Sigmoid colon (tissue), 7 donors: ENCODE data around the gene GAL3ST1. TPM values are rescaled to one million over a fixed set of nuclear protein-coding genes. Genes with fewer than 3 reads are reported as not detected.
"Not testable (repeated sequence)": the region's sequence is repeated elsewhere in the genome, so short reads cannot be mapped to it uniquely, and the experiment has no call there.

Source experiments
- DNase-seq: peaks from one replicate; pipeline ENCODE4 v3.0.0-alpha.2; 2019
- H3K27ac ChIP-seq, 4 donors: fragments of 200-600 bp; sonication (generic); one replicate each; pipeline ENCODE4 v1.5.1; 2016 to 2019; ENCODE audit warnings: mild to moderate bottlenecking in 1 of 4
- H3K27me3 ChIP-seq, 3 donors: fragments of 200-600 bp; sonication (generic); one replicate each; pipeline ENCODE4 v1.5.1; 2019; ENCODE audit warnings: mild to moderate bottlenecking in 1 of 3
- H3K36me3 ChIP-seq, 4 donors: fragments of 200-600 bp; sonication (generic); one replicate each; pipeline ENCODE4 v1.5.1; 2016 to 2019
- H3K4me1 ChIP-seq, 4 donors: fragments of 200-600 bp; sonication (generic); one replicate each; pipeline ENCODE4 v1.5.1; 2017 to 2019
- H3K4me3 ChIP-seq, 4 donors: fragments of 200-600 bp; sonication (generic); one replicate each; pipeline ENCODE4 v1.5.1; 2017 to 2019; ENCODE audit warnings: mild to moderate bottlenecking in 2 of 4, moderate library complexity in 1 of 4
- H3K9me3 ChIP-seq, 4 donors: fragments of 200-600 bp in 3 of 4; sonication (generic) in 3 of 4; one replicate each; pipeline versions ENCODE4 v1.5.1 to v1.6.1; 2013 to 2019
- CTCF ChIP-seq, 4 experiments: fragments of 450-650 bp in 3 of 4; fragments of 200-600 bp in 1 of 4; IDR thresholded peaks; one replicate each; pipeline ENCODE4 v1.5.1; 2016 to 2019; ENCODE audit warnings: antibody characterized with exemption in 4 of 4, mild to moderate bottlenecking in 3 of 4, moderate library complexity in 2 of 4
- EP300 ChIP-seq, 4 donors: sonication (generic); formaldehyde crosslinking; IDR thresholded peaks; one replicate each; pipeline ENCODE4 v1.6.1; 2017; ENCODE audit warnings: antibody characterized with exemption in 4 of 4
- POLR2A ChIP-seq, 2 donors: fragments of 450-650 bp; IDR thresholded peaks; one replicate each; pipeline ENCODE4 v1.6.1; 2016; ENCODE audit warnings: antibody characterized with exemption in 2 of 2, mild to moderate bottlenecking in 2 of 2, moderate library complexity in 2 of 2
- POLR2AphosphoS5 ChIP-seq, 4 donors: sonication (generic); formaldehyde crosslinking; IDR thresholded peaks; one replicate each; pipeline ENCODE4 v1.6.1; 2017; ENCODE audit warnings: antibody characterized with exemption in 4 of 4
- WGBS, 2 donors: extraction: QIAGEN DNeasy Blood & Tissue Kit; methylation state at CpG; one replicate each; pipeline ENCODE4 v1.1.7; 2013; 5-methylcytosine and 5-hydroxymethylcytosine counted together
- intact Hi-C: fragments of 100-400 bp; cut with DNase I; formaldehyde crosslinking; loops from one replicate; pipeline ENCODE4 v1.15.1; 2023
- polyA plus RNA-seq, 3 donors: library from polyadenylated mRNA; stranded (reverse); fragments of 200-250 nt; gene quantifications; one replicate each; pipeline ENCODE4 v1.2.3, GENCODE V29; 2013
- total RNA-seq, 4 donors: library from RNA; depleted of rRNA; stranded (reverse); fragments of >200 nt; gene quantifications; one replicate each; pipeline ENCODE4 v1.1.0, GENCODE V29; 2016
- donor health status: healthy with polysubstance abuse.
- donor health status: Bipolar disorder and iron deficiency.
- donor health status: healthy.

The GAL3ST1 gene
- total and polyA plus RNA-seq, 7 donors = 0.68 to 10.2 (median 2.8) TPM

- intact Hi-C loops = no loop called here
- no peak for DNase-seq
- 95 to 96% methylated on average over 73 of the region's 73 CpGs for WGBS, 2 donors
- Histone ChIP-seq H3K4me3 (no peak overlapping the region), H3K27me3 (no peaks in the 10 kb centered on the region), H3K27ac (no peak overlapping the region), H3K36me3 (peaks cover 0 to 4% (median 0%) of the 10 kb centered on the region in 4 donors), H3K9me3 (no peaks in the 10 kb centered on the region), H3K4me1 (no peaks in the 10 kb centered on the region)
- TF ChIP-seq EP300 (IDR thresholded peaks at IDR 0.05) (no peak), CTCF (IDR thresholded peaks at IDR 0.05) (no peak), POLR2A (IDR thresholded peaks at IDR 0.05) (no peak)
Measured at GRCh38 chr22:30555282-30556210, 18.9 kb downstream of the GAL3ST1 start.

- DNase-seq = no peak
- no peak overlapping the region for H3K4me3 ChIP-seq
- H3K9me3 ChIP-seq = no peaks in the 10 kb centered on the region
- H3K36me3 ChIP-seq = peaks cover 0 to 4% (median 0%) of the 10 kb centered on the region in 4 donors
- 82 to 83% methylated on average over 7 of the region's 7 CpGs for WGBS, 2 donors
- H3K4me1 ChIP-seq = no peaks in the 10 kb centered on the region
- TF ChIP-seq POLR2AphosphoS5 (IDR thresholded peaks at IDR 0.05) = no peak
- no peaks in the 10 kb centered on the region for H3K27me3 ChIP-seq
- H3K27ac ChIP-seq = no peak overlapping the region
- intact Hi-C loops = no loop called here
Measured at GRCh38 chr22:30553971-30554370, 20.5 kb downstream of the GAL3ST1 start.

GRCh38 chr22:30552719-30553118, 21.7 kb downstream of the GAL3ST1 start:
- WGBS, 2 donors = 44 to 54% methylated on average over 1 of the region's 1 CpG
- no peak overlapping the region for H3K4me3 ChIP-seq
- DNase-seq = no peak
- TF ChIP-seq POLR2AphosphoS5 (IDR thresholded peaks at IDR 0.05) = no peak
- TF ChIP-seq EP300 (IDR thresholded peaks at IDR 0.05) = no peak
- TF ChIP-seq POLR2A (IDR thresholded peaks at IDR 0.05) = no peak
- no peak for TF ChIP-seq CTCF (IDR thresholded peaks at IDR 0.05)
- H3K27ac ChIP-seq = no peak overlapping the region
- no peaks in the 10 kb centered on the region for H3K4me1 ChIP-seq
- H3K36me3 ChIP-seq = peaks cover 0 to 4% (median 0%) of the 10 kb centered on the region in 4 donors
- intact Hi-C loops = no loop called here
- no peaks in the 10 kb centered on the region for H3K9me3 ChIP-seq
- no peaks in the 10 kb centered on the region for H3K27me3 ChIP-seq

GRCh38 chr22:30551813-30552212, 22.7 kb downstream of the GAL3ST1 start:
- H3K4me1 ChIP-seq, H3K4me3 ChIP-seq, intact Hi-C loops, DNase-seq, H3K27me3 ChIP-seq, H3K27ac ChIP-seq, H3K9me3 ChIP-seq, H3K36me3 ChIP-seq: not testable (repeated sequence)
- WGBS, 2 donors = 86 to 92% methylated on average over 3 of the region's 3 CpGs

- Histone ChIP-seq H3K36me3 (no peaks in the 10 kb centered on the region), H3K4me3 (no peak overlapping the region), H3K4me1 (peaks cover 0 to 7% (median 5%) of the 10 kb centered on the region in 4 donors), H3K9me3 (no peaks in the 10 kb centered on the region), H3K27me3 (peaks cover 0 to 36% (median 20%) of the 10 kb centered on the region in 3 donors), H3K27ac (no peak overlapping the region)
- TF ChIP-seq EP300 (IDR thresholded peaks at IDR 0.05) (no peak), POLR2A (IDR thresholded peaks at IDR 0.05) (no peak), POLR2AphosphoS5 (IDR thresholded peaks at IDR 0.05) (no peak), CTCF (IDR thresholded peaks at IDR 0.05) (no peak)
- DNase-seq = no peak
- intact Hi-C loops = no loop called here
- 86 to 89% methylated on average over 4 of the region's 4 CpGs for WGBS, 2 donors
Measured at GRCh38 chr22:30547188-30547587, 27.3 kb downstream of the GAL3ST1 start.
